HL-60 (cell line): ENCODE data around the gene POLN.
A peak's percentile ranks its signal among the peaks of the same experiment; 100 is the strongest.

Source experiments
- DNase-seq, 2 experiments: peaks; one replicate each; pipeline ENCODE4 v3.0.0-alpha.2; 2010 to 2020; ENCODE audit warnings: low read depth in 1 of 2, low spot score in 1 of 2
- H3K27ac ChIP-seq: fragments of 250-450 bp; sonication (Bioruptor Pico); replicated peaks from 2 replicates; pipeline ENCODE4 v1.5.1; 2020; ENCODE audit warnings: mild to moderate bottlenecking, moderate library complexity
- H3K27me3 ChIP-seq: fragments of 250-450 bp; sonication (Bioruptor Pico); 2 replicates; pipeline ENCODE4 v1.5.1; 2021; ENCODE audit warnings: mild to moderate bottlenecking, moderate library complexity; ENCODE audit not compliant: insufficient read depth, poor library complexity, severe bottlenecking
- H3K4me3 ChIP-seq: replicated peaks from 2 replicates; pipeline ENCODE4 v1.5.1; 2011; ENCODE audit warnings: mild to moderate bottlenecking, control low read depth, low read length; ENCODE audit not compliant: insufficient read depth
- CTCF ChIP-seq: IDR thresholded peaks from one replicate; pipeline ENCODE4 v1.5.1; 2011; ENCODE audit warnings: low read length, control low read depth, inconsistent platforms; ENCODE audit not compliant: insufficient read depth
- GABPA ChIP-seq: IDR thresholded peaks from 2 replicates; pipeline ENCODE4 v1.6.1; 2012; ENCODE audit warnings: low read depth
- POLR2AphosphoS5 ChIP-seq: IDR thresholded peaks from 2 replicates; pipeline ENCODE4 v1.6.1; 2012; ENCODE audit warnings: low read depth
- REST ChIP-seq: IDR thresholded peaks from 2 replicates; pipeline ENCODE4 v1.6.1; 2012; ENCODE audit warnings: low read depth; ENCODE audit not compliant: insufficient replicate concordance
- SPI1 ChIP-seq: IDR thresholded peaks from 2 replicates; pipeline ENCODE4 v1.6.1; 2012; ENCODE audit warnings: low read depth, mild to moderate bottlenecking, borderline replicate concordance

POLN gene

GRCh38 chr4:2245057-2245786, 3.3 kb upstream of the POLN start:
- no peak overlapping the region for H3K27ac ChIP-seq
- TF ChIP-seq CTCF (no peak), REST (no peak), SPI1 (no peak), GABPA (no peak)
- no peak overlapping the region for H3K4me3 ChIP-seq
- H3K27me3 ChIP-seq = no peaks in the 10 kb centered on the region
- no peak for DNase-seq

- Histone ChIP-seq H3K27me3 (no peaks in the 10 kb centered on the region), H3K4me3 (no peak overlapping the region), H3K27ac (no peak overlapping the region)
- DNase-seq = peak; percentile 47 to 76
- TF ChIP-seq CTCF (peak; percentile 24), POLR2AphosphoS5 (no peak), SPI1 (peak; percentile 65; the same call in 1 of the 2 replicates)
Measured at GRCh38 chr4:2243681-2244380, 1.9 kb upstream of the POLN start.

GRCh38 chr4:2241003-2241402, 918 bp downstream of the POLN start:
- DNase-seq = no peak
- Histone ChIP-seq H3K4me3 (peak overlapping the region; percentile 97), H3K27me3 (no peaks in the 10 kb centered on the region), H3K27ac (peak overlapping the region; percentile 82)
- TF ChIP-seq CTCF (no peak), SPI1 (no peak), GABPA (no peak), REST (no peak), POLR2AphosphoS5 (no peak)
